Fibroblast of skin of left biceps (primary cell): Measurements from ENCODE around the gene MAPRE3.
"Not testable (repeated sequence)": the region's sequence is repeated elsewhere in the genome, so short reads cannot be mapped to it uniquely, and the experiment has no call there.

Experiments
- DNase-seq, 2 experiments: peaks; one replicate each; pipeline ENCODE4 v3.0.0-alpha.2; 2013; ENCODE audit warnings: low read depth in 2 of 2

The MAPRE3 gene

DNA sequence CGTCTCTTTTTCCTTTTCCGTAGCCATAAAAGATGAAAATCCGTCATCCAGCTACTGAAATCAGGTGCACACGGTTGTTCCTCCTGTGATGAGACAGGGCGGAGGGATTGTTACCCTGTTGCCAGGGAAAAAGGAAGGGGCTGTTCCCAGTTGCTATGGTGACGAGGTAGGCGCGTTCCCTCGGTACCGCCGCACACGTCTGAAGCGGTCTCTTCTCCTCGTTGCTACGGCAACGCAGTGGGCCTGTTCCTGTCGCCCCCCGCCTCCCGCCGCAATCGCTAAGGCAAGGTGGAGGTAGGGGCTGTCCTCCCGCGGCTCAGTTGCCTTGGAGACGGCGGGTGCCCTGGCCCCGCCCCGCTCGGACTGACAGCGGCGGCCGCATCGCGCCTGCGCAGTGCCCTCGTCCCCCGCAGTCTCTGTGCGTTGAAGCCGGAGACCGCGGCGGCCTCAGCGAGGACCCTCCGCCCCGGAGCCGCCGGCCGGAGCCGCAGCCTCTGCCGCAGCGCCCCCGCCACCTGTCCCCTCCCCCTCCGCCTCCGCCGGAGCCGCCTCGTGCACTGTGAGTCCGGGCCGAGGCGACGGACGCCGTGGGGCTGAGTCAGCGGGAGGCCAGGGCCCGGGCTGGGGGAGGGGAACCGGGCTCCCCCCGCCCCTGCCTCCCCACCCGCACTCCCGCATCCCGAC lies at the start of gene MAPRE3:
TSS of gene MAPRE3 (plus strand) at position 394 of the 684 bp plus-strand sequence. CDS start 51,582 bp downstream, outside the sequence.
- peak in 1 of 2 experiments; percentile 15 for DNase-seq

DNA sequence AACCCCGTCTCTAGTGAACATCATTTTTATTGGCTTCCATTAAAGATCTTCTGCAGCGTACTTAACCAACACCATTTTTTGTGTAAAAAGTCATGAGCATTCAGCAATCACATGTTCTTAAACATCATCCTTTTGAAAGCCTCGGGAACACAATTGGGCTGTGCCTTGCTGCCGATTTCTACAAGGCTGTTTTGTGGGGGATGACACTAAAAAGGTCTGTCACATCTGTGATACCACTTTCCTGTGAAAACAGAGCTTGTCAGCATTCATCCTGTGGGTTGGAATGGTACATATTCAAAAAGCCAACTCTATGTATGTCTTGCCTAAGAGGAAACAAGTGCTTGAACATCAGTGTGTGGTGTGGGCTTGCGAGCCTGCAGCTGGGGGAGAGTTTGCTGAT lies 49.1 kb upstream of the MAPRE3 start:
- DNase-seq: no peak

DNA sequence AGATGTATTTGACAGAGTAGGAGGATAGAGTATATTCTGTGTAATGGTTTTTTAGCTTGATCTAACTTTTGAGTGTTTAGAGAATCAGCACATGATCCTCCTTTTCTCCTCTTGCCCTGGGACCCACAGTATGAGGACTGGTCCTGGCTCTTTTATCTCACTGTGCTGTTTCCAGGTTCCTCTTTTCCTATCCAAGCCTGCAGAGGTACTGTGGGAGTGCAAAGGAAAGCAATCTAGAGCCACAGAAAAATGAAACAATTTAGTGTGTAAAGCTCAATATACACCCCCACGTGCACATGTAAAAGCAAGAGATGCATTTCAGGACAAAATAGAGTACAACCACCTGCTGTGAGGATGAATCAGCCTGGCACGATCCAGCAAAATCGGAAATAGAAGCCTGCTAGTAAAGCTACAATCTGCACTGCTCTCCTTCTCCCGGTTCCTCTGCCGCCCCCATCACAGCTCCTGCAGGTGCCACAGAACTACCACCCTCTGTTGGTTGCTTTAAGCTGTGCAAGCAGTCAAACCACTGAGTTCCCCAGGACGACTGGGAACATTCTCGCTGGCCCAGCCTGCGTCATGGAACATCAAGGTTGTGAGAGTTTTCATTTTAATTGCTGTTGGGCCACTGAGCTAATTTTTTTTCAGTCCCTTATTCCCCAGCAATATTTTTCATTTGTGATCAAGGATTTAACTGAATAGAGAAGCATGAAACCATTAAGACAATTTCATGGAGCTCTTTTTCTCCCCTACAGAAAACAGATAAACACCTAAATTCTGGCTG lies 47.8 kb upstream of the MAPRE3 start:
- DNase-seq: no peak

DNA sequence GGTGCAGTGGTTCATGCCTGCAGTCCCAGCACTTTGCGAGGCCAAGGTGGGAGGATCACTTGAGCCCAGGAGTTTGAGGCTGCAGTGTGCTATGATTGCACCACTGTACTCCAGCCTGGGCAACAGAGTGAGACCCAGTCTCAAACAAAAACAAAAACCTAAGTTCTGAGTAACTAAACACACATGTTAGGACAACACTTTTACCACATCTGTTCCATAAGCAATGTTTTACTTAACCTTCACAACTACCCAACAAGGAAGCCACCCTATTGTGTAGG lies 47.3 kb upstream of the MAPRE3 start:
- DNase-seq: not testable (repeated sequence)

DNA sequence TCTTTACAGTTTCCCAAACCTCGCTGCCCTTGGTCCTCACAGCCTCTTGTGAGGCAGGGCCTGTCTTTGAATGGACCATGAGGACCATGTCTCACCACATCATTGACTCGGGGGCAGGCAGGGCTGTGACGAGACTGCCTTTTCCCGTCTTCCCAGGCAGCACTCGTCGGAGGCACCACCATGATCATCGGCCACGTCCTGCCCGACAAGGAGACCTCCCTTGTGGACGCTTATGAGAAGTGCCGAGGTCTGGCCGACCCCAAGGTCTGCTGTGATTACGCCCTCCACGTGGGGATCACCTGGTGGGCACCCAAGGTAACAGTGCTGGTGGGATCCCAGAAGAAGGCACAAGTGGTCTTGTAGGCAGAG lies 45.7 kb upstream of the MAPRE3 start:
- no peak for DNase-seq

DNA sequence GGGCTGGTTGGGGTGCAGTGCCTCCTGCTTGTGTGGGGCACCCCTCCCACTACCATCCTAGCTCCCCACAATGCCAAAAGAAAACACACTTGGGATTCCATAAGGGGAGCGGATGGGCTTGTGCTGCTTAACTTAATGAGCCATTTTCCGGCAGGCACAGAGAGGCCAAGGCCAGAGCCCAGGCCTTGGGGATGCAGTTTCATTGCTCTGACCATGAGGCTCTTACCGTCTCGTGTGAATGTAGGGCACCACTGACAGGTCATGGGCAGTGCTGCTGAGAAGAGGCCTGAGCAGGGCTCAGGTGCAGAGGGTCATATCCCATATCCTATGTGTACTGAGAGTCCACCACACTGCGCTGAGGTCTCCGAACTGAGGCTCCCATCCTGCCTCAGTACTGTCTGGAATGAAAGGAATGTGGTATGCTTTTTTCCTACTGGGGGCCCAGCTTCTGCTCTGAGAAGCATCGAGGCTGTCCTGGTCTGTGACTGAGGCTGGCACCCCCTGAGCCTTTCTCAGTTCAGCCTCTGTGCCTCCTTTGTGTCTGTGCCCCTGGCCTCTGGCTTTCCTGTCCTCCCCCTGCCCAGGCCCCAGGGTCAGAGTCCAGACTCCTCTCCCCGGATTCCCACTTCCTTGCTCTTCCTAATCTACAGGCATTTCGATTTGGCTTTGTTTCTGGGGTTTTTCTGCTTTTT lies 45.2 kb upstream of the MAPRE3 start:
- peak in 1 of 2 experiments; percentile 4 for DNase-seq

DNA sequence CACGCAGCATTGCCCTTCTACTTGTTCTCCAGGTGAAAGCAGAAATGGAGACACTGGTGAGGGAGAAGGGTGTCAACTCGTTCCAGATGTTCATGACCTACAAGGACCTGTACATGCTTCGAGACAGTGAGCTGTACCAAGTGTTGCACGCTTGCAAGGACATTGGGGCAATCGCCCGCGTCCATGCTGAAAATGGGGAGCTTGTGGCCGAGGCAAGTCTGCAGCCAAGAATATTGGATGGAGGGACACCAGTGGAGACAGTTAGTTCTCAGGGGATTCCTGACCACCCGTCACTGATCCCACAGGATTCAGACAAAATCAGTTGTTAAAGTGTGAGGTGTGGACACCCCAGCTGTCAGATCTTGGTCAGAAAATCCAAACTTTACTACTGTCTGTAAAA lies 43.2 kb upstream of the MAPRE3 start:
- no peak for DNase-seq

DNA sequence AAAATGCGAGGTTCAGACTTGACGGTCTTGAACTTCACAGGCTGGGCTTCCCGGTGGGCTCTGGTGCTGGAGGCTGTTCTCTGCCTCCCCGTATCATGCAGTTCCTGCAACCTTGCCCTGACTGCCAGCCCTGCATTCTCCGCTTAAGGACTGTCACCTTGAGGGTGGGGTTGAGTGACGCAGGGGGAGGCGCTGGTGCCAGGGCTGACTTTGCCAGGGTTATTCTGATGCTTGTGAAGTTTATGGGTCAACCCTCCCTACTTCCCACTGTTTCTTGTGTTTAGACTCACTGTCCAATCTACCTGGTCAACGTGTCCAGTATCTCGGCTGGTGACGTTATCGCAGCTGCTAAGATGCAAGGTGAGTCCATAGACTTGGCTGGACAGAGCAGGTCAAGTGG lies 37.5 kb upstream of the MAPRE3 start:
- no peak for DNase-seq

DNA sequence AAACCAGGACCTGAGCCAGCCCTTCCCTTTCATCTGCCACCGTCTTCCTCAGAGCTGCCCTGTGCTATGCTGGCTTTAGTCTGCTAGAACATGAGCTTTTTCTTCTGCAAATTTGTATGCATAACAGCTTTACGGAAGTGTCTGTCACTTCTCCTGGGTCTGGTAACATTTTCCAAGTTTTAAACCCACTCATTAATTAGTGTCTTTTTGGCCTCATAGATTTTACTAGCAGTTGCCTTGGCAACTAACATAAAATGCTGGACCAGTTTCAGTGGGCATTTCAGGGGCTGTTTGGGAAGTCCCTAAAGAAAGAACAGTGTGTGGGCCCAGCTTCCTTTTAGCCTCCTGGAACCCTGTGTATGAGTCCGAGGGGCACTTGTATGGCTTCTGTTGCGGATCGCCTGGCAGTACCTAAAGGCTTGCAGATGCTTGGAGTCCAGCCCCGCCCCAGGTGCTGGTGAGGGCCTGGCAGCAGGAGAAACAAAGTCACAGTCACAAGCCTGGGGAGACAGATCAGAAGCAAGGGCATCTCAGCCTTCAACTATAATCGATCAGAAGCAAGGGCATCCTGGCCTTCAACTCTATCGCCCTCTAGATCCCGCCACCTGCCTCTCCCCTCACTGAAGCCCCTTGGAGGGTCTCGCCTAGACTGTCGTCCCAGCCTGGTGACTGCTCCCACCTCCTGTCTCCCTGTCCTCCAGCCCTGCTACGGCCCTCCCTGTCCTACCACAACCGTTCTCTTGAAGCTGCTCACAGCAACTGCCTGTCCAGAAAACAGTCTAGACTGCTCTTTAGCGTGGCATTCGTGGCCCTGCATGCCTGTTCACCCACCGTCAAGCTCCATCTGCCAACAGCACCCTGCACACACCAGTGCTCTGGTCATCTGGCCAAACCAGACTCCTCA lies 36.8 kb upstream of the MAPRE3 start:
- DNase-seq: no peak

DNA sequence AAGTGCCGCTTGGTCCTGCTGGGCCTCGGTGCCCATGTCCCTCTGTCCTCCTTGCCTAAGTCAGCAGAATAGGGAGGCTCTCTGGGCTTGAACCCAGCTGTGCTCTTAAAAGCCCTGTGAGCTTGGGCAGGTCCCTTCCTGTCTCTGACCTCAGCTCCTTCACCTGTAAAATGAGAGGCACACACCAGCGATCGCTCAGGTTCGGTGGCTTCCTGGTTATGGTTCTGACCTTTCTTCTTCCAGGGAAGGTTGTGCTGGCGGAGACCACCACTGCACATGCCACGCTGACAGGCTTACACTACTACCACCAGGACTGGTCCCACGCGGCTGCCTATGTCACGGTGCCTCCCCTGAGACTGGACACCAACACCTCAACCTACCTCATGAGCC lies 36.1 kb upstream of the MAPRE3 start:
- DNase-seq: no peak

DNA sequence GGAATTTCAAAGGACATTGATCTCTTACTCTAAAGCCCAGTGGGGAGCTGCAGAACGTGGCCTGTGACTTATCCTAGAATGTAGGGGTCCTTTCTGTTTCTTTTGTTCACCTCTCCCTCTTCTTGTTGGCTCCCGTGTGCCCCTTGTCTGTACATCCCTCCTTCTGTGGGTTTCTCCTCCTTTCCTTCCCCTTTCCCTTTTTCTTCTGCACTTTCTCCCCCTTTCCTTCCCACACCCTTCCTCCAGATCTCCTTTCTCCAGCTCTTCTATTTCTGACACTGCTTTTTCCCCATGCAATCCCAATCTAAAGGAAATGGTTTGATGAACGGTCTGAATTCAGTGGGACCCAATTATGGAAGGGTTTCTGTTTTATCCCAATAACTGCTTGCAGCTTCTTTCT lies 35.5 kb upstream of the MAPRE3 start:
- no peak for DNase-seq

DNA sequence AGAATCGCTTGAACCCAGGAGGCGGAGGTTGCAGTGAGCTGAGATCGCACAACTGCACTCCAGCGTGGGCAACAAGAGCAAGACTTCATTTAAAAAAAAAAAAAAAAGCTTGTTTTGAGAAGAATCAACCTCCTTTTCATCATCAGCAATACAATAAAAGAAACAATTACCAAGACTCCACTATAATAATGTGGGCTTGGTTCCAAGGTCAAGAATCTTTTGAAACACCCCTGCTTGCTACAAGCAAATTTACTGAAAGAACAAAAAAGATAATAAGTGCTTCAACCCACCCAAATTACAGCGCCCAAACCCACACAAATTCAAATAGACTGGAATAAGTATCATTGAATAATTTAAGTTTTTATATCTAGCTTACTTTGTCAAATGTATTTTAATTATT lies 33.6 kb upstream of the MAPRE3 start:
- DNase-seq: no peak

DNA sequence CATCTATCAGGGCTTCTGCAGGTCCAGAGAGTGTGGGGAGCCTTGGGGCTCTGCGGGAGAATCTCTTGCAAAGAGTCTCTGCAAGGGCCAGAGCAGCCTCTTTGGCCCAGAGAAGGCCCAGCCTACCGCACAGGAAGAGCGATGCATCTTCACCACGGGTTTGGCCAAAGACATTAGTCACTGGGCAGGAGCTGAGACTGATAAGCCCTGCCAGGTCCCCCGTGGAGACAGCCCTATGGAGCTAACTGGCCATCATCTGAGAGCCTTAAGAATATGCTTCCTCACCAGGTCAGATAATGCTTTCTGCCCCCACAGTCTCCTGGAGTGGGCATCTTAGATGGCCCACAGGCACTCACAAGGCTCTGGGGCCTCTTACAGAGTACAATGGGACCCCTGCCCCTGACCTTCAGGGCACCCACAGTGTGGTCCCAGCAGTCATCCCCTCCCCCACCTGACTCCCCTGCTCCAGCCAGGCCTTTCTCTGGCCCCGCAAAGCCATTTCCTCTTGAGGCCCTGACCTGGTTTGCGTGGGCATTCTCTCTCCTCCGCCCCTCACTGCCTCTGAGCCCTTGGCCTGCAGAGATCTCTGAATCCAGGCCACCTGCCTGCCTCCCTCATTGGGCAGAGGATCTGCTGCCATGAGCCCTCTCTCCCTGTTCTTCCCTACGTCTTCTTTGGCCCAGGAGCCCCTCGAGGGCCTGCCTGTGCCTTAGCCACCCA lies 31.9 kb upstream of the MAPRE3 start:
- no peak for DNase-seq

DNA sequence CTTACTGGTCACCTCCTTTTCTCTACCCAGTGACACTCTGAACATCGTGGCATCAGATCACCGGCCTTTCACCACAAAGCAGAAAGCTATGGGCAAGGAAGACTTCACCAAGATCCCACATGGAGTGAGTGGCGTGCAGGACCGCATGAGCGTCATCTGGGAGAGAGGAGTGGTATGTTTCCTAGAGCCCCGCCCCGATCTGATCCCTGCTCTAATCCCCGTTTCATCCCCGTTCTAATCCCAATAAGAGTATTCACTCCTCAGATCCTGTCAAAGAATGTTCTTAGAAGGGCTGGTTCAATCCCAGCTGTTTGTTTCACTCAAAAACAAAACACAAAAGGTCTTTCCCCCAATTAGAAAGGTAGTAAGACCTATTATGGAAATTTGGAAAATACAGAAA lies 30.4 kb upstream of the MAPRE3 start:
- DNase-seq: no peak

DNA sequence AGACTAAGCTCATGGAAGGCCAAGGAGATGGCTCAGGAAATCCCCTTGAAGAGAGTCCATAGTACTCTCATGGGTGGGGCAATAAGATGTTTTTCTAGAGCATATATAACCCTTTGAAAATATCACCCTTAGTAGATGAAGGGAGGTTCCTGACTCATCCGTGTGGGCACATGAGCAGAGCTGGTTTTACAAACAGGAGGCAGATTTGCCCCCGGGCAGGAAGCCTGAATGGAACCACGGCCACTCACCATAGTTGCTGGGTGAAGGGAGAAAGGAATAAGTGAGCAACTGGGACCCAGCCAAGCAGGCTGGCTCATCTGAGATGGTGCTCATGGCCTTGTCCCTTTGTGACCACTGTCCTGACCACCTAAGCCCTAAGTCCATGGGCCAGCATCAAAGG lies 29.0 kb upstream of the MAPRE3 start:
- no peak for DNase-seq

DNA sequence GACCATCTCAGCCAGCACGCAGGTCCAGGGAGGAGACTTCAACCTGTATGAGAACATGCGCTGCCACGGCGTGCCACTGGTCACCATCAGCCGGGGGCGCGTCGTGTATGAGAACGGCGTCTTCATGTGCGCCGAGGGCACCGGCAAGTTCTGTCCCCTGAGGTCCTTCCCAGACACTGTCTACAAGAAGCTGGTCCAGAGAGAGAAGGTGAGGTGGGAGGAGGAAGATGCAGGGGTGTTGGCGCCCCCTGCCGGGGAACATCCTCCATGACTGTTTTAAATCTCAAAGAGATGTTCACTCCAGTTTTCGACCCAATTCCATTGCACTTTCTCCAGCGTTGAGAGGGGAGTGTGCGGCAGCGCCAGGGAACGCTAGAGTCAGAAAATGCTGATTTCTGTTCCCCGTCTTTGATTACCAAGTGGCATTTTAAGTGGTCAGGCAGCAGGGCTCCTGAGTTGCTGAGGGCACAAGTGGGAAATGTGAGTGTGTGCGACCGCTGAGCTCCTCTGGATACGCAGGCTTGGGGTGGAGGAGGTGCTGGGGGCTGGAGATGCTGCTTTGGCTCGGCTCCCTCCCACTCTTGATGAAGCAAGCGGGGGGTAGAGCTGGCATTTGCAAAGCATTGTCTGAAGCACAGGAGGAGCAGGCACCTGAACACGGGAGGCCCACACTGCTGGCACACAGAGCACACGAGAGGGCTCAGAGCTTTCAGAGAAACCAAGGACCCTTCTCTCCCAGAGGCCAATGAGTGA lies 27.7 kb upstream of the MAPRE3 start:
- DNase-seq: peak in 1 of 2 experiments; percentile 5

DNA sequence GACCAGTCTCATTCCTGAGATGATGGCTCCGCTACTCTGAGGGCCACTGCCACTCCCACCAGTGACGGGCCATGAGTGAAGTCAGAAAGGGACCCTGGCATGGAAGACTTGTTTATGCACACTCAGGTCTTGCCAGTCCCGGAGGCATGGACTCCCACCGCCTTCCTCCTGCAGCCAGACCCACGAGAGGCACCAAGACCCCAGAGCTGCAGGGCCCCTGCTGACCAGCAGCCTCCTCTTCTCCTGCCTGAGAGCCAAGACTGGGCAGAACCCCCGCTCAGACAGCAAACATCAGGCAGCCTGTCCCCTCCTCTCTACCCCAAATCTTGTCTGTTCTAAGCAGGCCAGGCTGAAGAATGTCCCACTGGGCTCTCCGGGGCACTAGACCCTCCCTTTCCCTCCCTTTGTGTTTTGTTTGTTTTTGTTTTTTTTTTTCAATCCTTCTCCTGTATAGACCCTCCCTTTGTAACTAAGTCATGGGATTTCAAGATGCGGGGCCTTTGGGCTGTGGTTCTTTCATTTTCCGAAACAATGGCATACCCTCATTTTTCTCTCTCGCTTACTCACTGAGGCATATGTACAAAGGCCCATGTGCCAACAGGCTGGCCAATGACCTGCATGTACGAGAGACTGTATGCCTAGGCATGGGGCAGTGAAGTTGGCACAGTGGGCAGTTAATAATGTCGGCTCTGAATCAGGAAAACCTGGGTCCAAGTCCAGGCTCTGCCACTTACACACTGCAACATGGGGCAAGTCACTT lies 24.3 kb upstream of the MAPRE3 start:
- DNase-seq: no peak

DNA sequence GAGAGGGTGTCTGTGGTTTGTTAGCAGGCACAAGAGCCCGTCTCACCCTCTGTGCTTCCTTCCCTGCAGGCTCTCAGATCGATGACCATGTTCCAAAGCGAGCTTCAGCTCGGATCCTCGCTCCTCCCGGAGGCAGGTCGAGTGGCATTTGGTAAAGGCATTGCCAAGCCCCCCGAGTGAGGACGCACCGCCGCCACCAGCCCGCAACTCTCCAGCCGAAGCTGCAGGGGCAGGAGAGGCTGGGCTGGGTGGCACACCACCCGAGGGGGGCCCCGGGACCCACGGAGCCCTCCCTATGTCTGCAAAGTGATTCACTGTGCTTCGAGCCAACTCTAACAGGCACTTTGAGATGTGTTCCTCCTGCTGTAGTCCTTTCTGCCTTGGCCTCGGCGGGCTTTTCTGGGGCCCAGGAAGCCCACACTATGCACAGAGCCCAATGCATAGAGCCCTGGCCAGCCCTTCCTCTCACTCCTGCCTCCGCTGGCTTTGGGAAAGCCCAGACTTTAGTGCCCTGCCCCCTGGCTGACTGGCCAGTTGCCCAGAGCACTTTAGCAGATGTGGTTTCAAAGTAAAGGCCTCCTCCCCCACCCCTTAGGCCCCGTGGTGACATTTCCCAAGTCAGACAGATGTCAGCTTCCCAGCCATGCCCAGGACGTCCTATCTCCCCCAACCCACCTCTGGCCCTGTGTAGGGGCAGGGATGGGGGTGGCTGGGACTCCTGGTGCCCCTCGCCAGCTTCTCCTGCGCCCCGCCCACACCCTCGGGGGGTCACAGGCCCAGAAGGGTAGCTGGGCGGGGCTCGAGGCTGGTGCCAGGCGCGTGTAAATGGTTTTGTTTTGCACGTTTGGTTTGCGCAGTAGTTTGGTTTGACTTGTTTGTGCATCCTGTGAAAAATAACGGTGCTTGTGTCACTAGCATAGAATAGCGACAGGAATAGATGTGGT lies 23.3 kb upstream of the MAPRE3 start:
- no peak for DNase-seq

DNA sequence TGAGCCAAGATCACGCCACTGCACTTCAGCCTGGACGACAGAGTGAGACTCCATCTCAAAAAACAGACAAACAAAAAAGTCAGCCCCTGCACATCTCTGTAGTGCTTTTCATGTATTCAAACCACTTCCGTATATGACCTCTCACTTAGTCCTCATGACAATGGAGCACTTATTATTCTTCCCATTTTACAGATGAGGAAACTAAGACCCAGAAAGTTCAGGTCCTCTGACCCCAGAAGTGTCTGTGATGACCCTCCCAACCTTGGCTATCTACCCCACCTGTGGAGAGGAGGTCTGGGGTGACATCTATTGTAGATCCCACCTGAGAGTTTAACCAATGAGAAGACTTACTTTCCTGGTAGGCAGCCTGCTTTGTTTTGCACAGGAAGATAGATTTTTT lies 21.6 kb upstream of the MAPRE3 start:
- DNase-seq: no peak
